ENCODE measurements around the gene TPCN2.

GRCh38 chr11:69159150-69159852, 110.6 kb downstream of the TPCN2 start:
- TF ChIP-seq EZH2 (IDR thresholded peaks at IDR 0.05) (no peak), CTCF (IDR thresholded peaks at IDR 0.05 in 2 of 3, conservative IDR thresholded peaks at IDR 0.05 in 1 of 3; ENCODE audit: borderline replicate concordance in 1 of 3, insufficient read depth in 1 of 3, low read depth in 2 of 3, low read length in 2 of 3) (no peak), ZNF274 (IDR thresholded peaks at IDR 0.05; ENCODE audit: low read depth, low read length) (no peak), EZH2phosphoT487 (IDR thresholded peaks at IDR 0.05; ENCODE audit: borderline replicate concordance) (no peak), SP1 (IDR thresholded peaks at IDR 0.05; ENCODE audit: low read depth) (no peak), YY1 (IDR thresholded peaks at IDR 0.05; ENCODE audit: extremely low read depth, insufficient replicate concordance, low read depth, low read length) (no peak), RAD21 (IDR thresholded peaks at IDR 0.05; ENCODE audit: low read depth) (no peak), MAX (IDR thresholded peaks at IDR 0.05) (no peak), POLR2A (IDR thresholded peaks at IDR 0.05; ENCODE audit: borderline replicate concordance, extremely low read depth, insufficient read depth, insufficient read length) (no peak), POLR2AphosphoS5 (IDR thresholded peaks at IDR 0.05; ENCODE audit: low read depth, low read length) (no peak), ZBTB33 (IDR thresholded peaks at IDR 0.05; ENCODE audit: extremely low read depth, insufficient replicate concordance, low read length) (no peak), ATF3 (IDR thresholded peaks at IDR 0.05) (no peak), SIN3A (IDR thresholded peaks at IDR 0.05; ENCODE audit: low read depth) (no peak), REST (IDR thresholded peaks at IDR 0.05; ENCODE audit: low read depth) (no peak)
